Tibial nerve (tissue), 4 donors: Measurements from ENCODE around the gene SEPHS1.

ENCODE experiments used
- CTCF ChIP-seq, 5 experiments: fragments of 200-600 bp in 3 of 5; fragments of 450-650 bp in 2 of 5; sonication (generic) in 3 of 5; IDR thresholded peaks; one replicate each; pipeline ENCODE4 v1.5.1; 2016 to 2019; ENCODE audit warnings: antibody characterized with exemption in 5 of 5, mild to moderate bottlenecking in 3 of 5, moderate library complexity in 2 of 5
- EP300 ChIP-seq, 2 donors: sonication (generic); formaldehyde crosslinking; IDR thresholded peaks; one replicate each; pipeline ENCODE4 v1.6.1; 2017; ENCODE audit warnings: antibody characterized with exemption in 2 of 2, mild to moderate bottlenecking in 1 of 2
- POLR2A ChIP-seq, 2 donors: fragments of 450-650 bp; IDR thresholded peaks; one replicate each; pipeline ENCODE4 v1.6.1; 2017; ENCODE audit warnings: antibody characterized with exemption in 2 of 2, mild to moderate bottlenecking in 2 of 2, moderate library complexity in 2 of 2

DNA sequence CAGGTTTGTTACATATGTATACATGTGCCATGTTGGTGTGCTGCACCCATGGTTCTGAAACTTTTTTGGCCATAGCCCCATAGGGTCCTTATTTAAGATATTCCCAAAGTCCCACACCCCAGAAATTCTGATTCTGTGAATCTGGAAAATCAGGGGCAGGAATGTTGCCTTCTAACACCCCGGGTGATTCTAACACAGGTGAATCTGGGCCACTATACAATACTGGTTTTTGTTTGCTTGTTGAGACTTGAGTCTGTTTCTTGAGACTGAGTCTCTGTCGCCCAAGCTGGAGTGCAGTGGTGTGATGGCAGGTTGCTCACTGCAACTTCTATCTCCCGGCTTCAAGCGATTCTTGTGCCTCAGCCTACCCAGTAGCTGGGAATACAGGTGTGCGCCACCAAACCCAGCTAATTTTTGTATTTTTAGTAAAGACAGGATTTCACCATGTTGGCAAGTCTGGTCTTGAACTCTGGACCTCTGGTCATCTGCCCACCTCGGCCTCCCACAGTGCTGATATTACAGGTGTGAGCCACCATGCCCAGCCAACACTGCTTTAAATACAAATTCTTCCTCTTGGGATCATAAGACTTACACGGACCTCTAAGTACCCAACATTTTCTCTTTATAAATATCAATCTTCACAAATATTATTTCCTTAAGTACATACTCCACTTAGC is 31.3 kb downstream of the SEPHS1 start:
- TF ChIP-seq CTCF (IDR thresholded peaks at IDR 0.05) (no peak), POLR2A (IDR thresholded peaks at IDR 0.05) (no peak), EP300 (IDR thresholded peaks at IDR 0.05) (no peak)
